Testis (tissue), 3 donors: ENCODE data around the gene TBL1X. TPM values are rescaled to one million over a fixed set of nuclear protein-coding genes. Genes with fewer than 3 reads are reported as not detected.

Experiments
- DNase-seq: peaks from one replicate; pipeline ENCODE4 v3.0.0-alpha.2; 2019
- H3K27ac ChIP-seq, 2 donors: fragments of 200-600 bp; sonication (generic); one replicate each; pipeline ENCODE4 v1.5.1; 2019
- H3K27me3 ChIP-seq: fragments of 200-600 bp; sonication (generic); one replicate; pipeline ENCODE4 v1.5.1; 2019
- H3K36me3 ChIP-seq: fragments of 200-600 bp; sonication (generic); one replicate; pipeline ENCODE4 v1.5.1; 2017; ENCODE audit warnings: low read depth; ENCODE audit errors: missing control alignments
- H3K4me1 ChIP-seq: fragments of 200-600 bp; sonication (generic); one replicate; pipeline ENCODE4 v1.5.1; 2019
- H3K4me3 ChIP-seq, 2 donors: fragments of 200-600 bp; sonication (generic); one replicate each; pipeline ENCODE4 v1.5.1; 2017 to 2019
- H3K9me3 ChIP-seq: fragments of 200-600 bp; sonication (generic); one replicate; pipeline ENCODE4 v1.5.1; 2017
- CTCF ChIP-seq, 3 experiments: fragments of 450-650 bp in 2 of 3; fragments of 200-600 bp in 1 of 3; sonication (generic) in 1 of 3; IDR thresholded peaks; one replicate each; pipeline ENCODE4 v1.5.1; 2016 to 2019; ENCODE audit warnings: antibody characterized with exemption in 3 of 3, mild to moderate bottlenecking in 2 of 3, moderate library complexity in 1 of 3
- POLR2A ChIP-seq: fragments of 450-650 bp; IDR thresholded peaks from one replicate; pipeline ENCODE4 v1.6.1; 2017; ENCODE audit warnings: antibody characterized with exemption, mild to moderate bottlenecking, moderate library complexity
- WGBS, 2 donors: methylation state at CpG; one replicate each; pipeline ENCODE4 v1.1.5; 2018; 5-methylcytosine and 5-hydroxymethylcytosine counted together
- intact Hi-C: fragments of 100-400 bp; cut with DNase I; formaldehyde crosslinking; loops from one replicate; pipeline ENCODE4 v1.15.1; 2023; ENCODE audit warnings: low total_unique reads
- polyA plus RNA-seq: library from polyadenylated mRNA; stranded (reverse); fragments of 350-450 nt; fragmentation: Illumina TruSeq; extraction: RNeasy Lipid Tissue Mini Kit (QIAGEN cat#74804); gene quantifications from one replicate; pipeline ENCODE4 v1.2.3, GENCODE V29; 2014; ENCODE audit warnings: low read depth, low replicate concordance; ENCODE audit not compliant: insufficient read depth
- total RNA-seq, 2 donors: library from RNA; depleted of rRNA; stranded (reverse); fragments of >200 nt; gene quantifications; one replicate each; pipeline ENCODE4 v1.2.3, GENCODE V29; 2016

The TBL1X gene
- total and polyA plus RNA-seq, 3 donors from 2014 or later: 24.0 to 69.2 (median 48.1) TPM

GRCh38 chrX:9429767-9430166, 35.1 kb upstream of the TBL1X start:
- Histone ChIP-seq H3K36me3 (no peaks in the 10 kb centered on the region), H3K27me3 (no peaks in the 10 kb centered on the region), H3K9me3 (no peaks in the 10 kb centered on the region), H3K4me1 (no peaks in the 10 kb centered on the region), H3K4me3 (no peak overlapping the region), H3K27ac (no peak overlapping the region)
- no peak for DNase-seq
- intact Hi-C loops: no loop called here
- TF ChIP-seq CTCF (IDR thresholded peaks at IDR 0.05): no peak
- no peak for TF ChIP-seq POLR2A
- WGBS, 2 donors: 78 to 81% methylated on average over 12 of the region's 12 CpGs

GRCh38 chrX:9430346-9430921, 34.4 kb upstream of the TBL1X start:
- Histone ChIP-seq H3K36me3 (no peaks in the 10 kb centered on the region), H3K27ac (no peak overlapping the region), H3K4me1 (no peaks in the 10 kb centered on the region), H3K4me3 (no peak overlapping the region), H3K27me3 (no peaks in the 10 kb centered on the region), H3K9me3 (no peaks in the 10 kb centered on the region)
- intact Hi-C loops: no loop called here
- TF ChIP-seq POLR2A (no peak), CTCF (IDR thresholded peaks at IDR 0.05) (no peak)
- DNase-seq: no peak
- WGBS, 2 donors: 87 to 93% methylated on average over 5 of the region's 5 CpGs

GRCh38 chrX:9431281-9431680, 33.6 kb upstream of the TBL1X start:
- Histone ChIP-seq H3K4me1 (no peaks in the 10 kb centered on the region), H3K4me3 (no peak overlapping the region), H3K27me3 (no peaks in the 10 kb centered on the region), H3K9me3 (no peaks in the 10 kb centered on the region), H3K36me3 (no peaks in the 10 kb centered on the region), H3K27ac (no peak overlapping the region)
- TF ChIP-seq CTCF (IDR thresholded peaks at IDR 0.05) (no peak), POLR2A (no peak)
- WGBS, 2 donors: 87 to 100% methylated on average over 3 to 4 of the region's 4 CpGs
- no peak for DNase-seq
- intact Hi-C loops: no loop called here

- WGBS, 2 donors: 50 to 77% methylated on average over 1 to 3 of the region's 3 CpGs
These were observed 31.3 kb upstream of the TBL1X start for GRCh38 chrX:9433596-9433995.

More at GRCh38 chrX:9433596-9433995, 31.3 kb upstream of the TBL1X start:
- no peaks in the 10 kb centered on the region for H3K9me3 ChIP-seq
- no peak overlapping the region for H3K27ac ChIP-seq
- TF ChIP-seq CTCF (IDR thresholded peaks at IDR 0.05) (no peak), POLR2A (no peak)
- no peaks in the 10 kb centered on the region for H3K36me3 ChIP-seq
- no peak for DNase-seq
- intact Hi-C loops: no loop called here
- H3K4me3 ChIP-seq: no peak overlapping the region
- H3K4me1 ChIP-seq: no peaks in the 10 kb centered on the region
- no peaks in the 10 kb centered on the region for H3K27me3 ChIP-seq
